ENCODE measurements around the gene KLHL22.

Gene KLHL22

DNA sequence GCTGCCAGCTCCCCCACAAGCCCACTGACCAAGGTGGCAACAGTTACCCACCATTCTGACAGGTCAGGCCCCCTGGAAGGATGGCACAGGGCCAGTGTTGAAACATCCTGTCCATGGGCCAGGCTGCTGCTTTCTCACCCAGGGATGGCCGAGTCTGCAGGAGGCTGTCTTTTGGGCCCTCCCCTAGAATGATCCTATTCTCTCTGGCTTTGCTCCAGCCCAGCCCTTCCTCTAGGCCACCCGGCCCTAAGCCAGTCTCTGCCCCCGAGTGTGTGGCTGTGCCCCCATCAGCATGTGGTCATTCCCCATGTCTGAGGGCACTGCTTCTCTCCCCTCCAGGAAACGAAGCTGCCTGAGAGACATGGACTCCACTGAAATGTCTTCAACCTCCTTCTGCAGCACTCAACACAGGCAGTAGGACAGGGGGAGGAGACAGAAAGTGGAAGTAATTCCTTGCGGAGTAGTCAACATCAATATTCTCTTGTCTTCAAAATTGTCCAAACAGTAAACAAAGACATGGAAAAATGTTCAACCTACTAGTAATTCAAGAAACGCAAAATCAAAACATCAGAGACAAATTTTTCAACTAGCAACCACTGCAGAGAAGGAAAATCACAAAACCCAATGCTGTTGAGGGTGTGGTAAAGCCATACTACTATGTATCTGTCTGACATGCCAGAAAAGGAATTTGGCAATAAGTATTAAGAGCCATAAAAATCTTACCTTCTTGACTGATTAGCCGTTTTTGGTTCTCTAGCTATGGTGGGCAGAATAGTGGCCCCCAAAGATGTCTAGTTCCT is 52.9 kb downstream of the KLHL22 start:
- no peak for DNase-seq

- no peak for DNase-seq
These were observed 53.7 kb downstream of the KLHL22 start for GRCh38 chr22:20441631-20442484.

- DNase-seq = no peak
These were observed 54.7 kb downstream of the KLHL22 start for GRCh38 chr22:20440637-20441591.

DNA sequence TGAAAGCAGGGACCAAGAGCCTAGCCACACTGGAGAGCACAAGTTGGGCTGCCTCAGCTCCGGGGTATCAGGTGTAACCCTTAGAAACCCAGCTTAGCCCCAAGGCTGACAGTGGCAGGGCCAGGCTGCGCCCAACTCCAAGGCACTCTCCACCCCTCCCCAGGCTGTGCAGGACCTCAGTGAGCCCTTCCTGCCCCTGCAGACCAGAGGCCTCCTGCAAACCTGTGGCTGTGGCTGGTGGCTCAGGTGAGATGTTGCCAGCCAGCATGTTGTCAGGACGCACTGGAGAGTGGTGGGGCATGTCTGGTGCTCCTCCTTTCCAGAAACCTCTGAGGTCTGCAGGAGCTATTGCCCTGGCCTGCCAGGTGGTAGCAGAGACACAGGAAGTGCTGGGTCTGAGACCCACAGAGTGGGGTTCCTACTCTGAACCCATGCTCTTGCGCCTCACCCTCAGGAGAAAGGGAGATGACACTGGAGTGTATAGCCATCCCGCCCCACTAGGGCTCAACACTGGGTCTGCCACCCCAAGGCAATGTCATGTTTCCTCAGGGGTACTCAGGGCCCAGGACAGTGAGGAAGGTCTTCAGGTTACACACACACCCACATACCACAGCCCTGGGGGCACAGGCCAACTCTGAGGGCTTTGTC is 55.5 kb downstream of the KLHL22 start:
- no peak for DNase-seq

DNA sequence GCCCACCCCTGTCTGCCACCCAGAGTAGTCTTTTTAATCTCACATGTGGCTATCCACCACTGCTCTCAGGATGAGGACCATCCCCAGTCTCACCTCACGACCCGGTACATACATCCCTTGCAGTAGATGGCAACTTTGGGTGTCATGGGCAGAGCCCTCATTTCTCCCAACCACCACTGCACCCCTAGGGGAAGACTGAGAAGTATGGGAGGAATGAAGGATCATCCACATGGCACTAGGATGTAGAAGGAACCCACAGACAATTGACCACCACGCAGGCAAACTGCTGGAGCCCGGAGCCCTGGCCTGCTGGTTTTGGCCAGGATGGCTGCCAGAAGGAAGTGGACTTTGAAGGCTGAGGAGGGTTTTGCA is 56.1 kb downstream of the KLHL22 start:
- no peak for DNase-seq

GRCh38 chr22:20438678-20439492 is 56.7 kb downstream of the KLHL22 start:
- DNase-seq = no peak

GRCh38 chr22:20438427-20438677 is 57.2 kb downstream of the KLHL22 start:
- DNase-seq = no peak

- DNase-seq = no peak
These were observed 57.8 kb downstream of the KLHL22 start, which contains the start of gene SCARF2 for GRCh38 chr22:20437613-20438426. Gene SCARF2, minus strand, starts transcription at chr22:20437825. Its CDS starts 71 bp downstream, at chr22:20437754.

DNA sequence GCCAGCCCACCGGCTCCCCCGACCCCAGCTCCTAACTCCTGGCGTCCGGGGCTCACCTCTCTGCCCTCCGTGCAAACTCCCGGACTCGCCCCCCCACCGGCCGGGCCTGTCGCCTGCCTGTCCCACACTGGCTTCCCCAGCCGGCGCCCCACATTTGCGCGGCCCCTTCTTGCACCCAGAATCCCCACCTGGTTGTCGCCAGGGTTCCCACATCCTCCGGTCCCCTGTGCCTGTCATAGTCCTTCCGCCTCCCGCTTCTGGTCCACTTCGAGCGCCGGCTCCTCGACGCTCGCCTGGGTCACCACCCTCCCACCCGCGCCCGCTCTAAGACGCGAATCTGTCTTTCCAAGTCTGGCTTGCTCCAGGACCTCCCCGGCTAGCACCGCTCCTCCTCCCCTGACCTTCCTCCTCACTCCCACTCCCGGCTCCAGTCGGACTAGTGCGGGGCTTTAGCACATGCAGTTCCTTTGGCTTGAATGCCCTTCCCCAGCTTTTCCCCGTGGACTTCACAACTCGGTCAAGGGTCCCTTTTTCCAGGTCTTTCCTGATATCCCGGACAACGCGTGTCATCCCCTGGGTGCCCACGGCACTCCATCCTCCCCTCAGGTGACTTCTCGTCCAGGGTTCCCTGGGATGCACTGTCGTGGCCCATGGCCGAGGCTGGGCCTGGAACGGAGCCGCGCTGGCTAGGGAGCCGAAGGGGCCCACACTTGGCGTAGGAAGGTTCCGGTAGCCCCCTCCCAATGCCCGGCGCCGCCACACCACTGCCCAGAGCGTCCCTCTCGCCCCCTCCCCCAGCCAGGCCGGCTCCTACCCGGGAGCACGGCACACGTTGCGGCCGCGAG is 58.6 kb downstream of the KLHL22 start:
- no peak for DNase-seq

GRCh38 chr22:20436307-20436767 is 59.3 kb downstream of the KLHL22 start:
- DNase-seq = no peak

DNA sequence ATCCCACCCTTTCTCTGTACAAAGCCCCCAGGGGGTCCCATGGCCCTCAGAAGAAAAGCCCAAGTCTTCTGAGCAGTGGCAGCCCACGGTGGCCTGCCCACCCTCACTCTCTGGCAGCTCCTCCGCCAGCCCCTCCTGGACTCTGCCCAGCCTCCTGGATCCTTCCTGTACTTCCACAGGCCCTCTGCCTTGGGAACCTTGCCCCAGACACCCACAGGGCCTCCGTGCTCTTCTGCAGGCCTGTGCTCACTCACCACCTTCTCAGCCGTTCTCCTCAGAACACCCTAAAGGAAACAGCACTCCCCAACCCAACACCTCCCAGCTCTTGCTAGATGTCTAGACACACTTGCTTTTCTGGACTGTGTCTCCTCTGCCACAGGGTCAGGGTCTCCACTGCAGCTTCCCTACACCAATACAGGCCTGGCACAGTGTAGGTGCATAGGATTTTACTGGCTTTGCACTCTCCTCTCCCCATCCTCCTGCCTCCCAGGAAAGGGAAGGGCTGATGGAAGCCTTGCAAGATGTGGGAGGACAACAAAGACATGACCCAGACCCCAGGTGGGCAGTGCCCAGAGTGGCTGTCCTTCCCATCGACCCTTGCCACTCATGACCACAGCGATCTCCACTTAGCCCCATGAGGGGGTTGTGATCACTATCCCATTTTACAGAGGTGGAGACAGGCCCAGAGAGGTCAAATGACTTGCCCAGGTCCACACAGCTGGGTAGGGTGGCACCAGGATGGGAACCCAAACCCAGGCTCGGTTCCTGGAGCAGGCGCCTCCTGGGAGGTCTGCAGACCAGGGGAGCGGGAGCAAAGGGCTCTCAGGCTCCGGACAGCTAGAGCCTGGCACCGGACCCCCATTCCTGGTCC is 59.9 kb downstream of the KLHL22 start:
- no peak for DNase-seq

- DNase-seq = no peak
These were observed 60.8 kb downstream of the KLHL22 start for GRCh38 chr22:20434773-20435172.

DNA sequence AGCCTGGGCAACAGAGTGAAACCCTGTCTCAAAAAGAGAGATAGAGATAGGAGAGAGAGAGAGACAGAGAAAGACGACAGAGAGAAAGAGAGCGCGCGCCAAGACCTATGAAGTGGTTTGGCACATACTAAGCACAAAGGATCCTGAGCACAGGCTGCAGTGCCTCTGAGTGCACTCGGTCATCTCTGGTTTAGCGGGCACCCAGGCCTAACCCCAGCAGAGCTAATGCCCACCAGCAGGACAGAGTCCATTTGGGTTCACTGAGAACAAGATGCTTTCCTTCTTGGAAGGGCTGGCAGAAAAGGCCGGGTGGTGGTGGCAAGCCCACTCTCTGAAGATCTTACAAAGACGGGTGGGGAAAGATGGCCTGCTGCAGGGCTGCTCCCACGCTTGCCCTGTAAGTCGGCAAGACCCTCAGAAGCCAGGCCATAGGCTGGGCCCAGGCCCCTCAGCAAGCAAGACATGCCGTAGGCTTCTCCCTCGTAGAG is 61.3 kb downstream of the KLHL22 start:
- DNase-seq = no peak

DNA sequence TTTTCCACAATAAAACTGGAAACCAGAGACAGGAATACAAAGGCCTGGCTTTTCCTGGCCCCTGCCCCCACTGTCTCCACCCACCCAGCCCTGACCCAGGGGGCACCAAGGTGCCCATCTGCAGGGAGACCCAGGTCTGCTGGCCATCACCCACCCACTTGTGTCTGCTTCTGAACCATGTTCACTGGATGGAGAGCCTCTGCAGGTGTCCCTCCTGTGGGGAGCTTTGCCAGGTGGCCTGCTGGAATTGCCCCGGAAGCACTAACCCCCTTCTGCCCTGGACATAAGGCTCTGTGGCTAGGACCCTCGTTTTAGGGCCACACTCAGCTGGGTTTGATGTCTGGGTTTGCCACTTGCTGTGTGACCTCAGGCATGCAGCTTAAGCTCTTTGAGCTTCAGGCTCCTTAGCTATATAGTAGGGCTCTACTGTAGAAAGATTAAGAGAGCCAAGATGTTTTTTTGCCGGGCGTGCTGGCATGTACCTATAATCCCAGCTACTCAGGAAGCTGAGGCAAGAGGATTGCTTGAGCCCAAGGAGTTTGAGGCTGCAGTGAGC is 61.8 kb downstream of the KLHL22 start:
- DNase-seq = no peak

GRCh38 chr22:20433191-20433590 is 62.4 kb downstream of the KLHL22 start:
- DNase-seq = no peak

- no peak for DNase-seq
These were observed 63.3 kb downstream of the KLHL22 start for GRCh38 chr22:20432244-20432686.

GRCh38 chr22:20431511-20432192 is 63.9 kb downstream of the KLHL22 start:
- no peak for DNase-seq
